Mesenchymal stem cell (in vitro differentiated cells and primary cell): ENCODE results near the gene FTSJ3.

Source experiments
- DNase-seq: peaks from one replicate; pipeline ENCODE4 v3.0.0-alpha.2; 2013
- H2AFZ ChIP-seq: one replicate; pipeline ENCODE4 v1.6.1; 2013; ENCODE audit warnings: low read depth, mild to moderate bottlenecking, control low read depth, inconsistent platforms, low read length, moderate library complexity
- H2AK5ac ChIP-seq: 2 replicates; pipeline ENCODE4 v1.6.1; 2013; ENCODE audit warnings: low read length, moderate library complexity, mild to moderate bottlenecking, inconsistent platforms; ENCODE audit not compliant: severe bottlenecking
- H2BK120ac ChIP-seq: one replicate; pipeline ENCODE4 v1.6.1; 2013; ENCODE audit warnings: low read depth, mild to moderate bottlenecking, inconsistent platforms, low read length, moderate library complexity
- H2BK12ac ChIP-seq, 2 experiments: one replicate each; pipeline ENCODE4 v1.6.1; 2013; ENCODE audit warnings: inconsistent platforms in 2 of 2, low read length in 2 of 2, mild to moderate bottlenecking in 2 of 2, moderate library complexity in 2 of 2, control low read depth in 1 of 2
- H2BK15ac ChIP-seq: one replicate; pipeline ENCODE4 v1.6.1; 2013; ENCODE audit warnings: mild to moderate bottlenecking, low read depth, inconsistent platforms; ENCODE audit not compliant: poor library complexity, severe bottlenecking
- H2BK5ac ChIP-seq: 2 replicates; pipeline ENCODE4 v1.6.1; 2013; ENCODE audit warnings: low read depth, mild to moderate bottlenecking, low read length, control low read depth, inconsistent platforms; ENCODE audit not compliant: poor library complexity, severe bottlenecking
- H3K14ac ChIP-seq, 2 experiments: one replicate each; pipeline ENCODE4 v1.6.1; 2013; ENCODE audit warnings: inconsistent platforms in 2 of 2, low read length in 2 of 2, control low read depth in 1 of 2, mild to moderate bottlenecking in 1 of 2, moderate library complexity in 1 of 2
- H3K18ac ChIP-seq, 2 experiments: one replicate each; pipeline ENCODE4 v1.6.1; 2013; ENCODE audit warnings: inconsistent platforms in 2 of 2, low read length in 2 of 2, control low read depth in 1 of 2, low read depth in 1 of 2, mild to moderate bottlenecking in 1 of 2
- H3K23ac ChIP-seq, 2 experiments: one replicate each; pipeline ENCODE4 v1.6.1; 2013; ENCODE audit warnings: inconsistent platforms in 2 of 2, low read length in 2 of 2, mild to moderate bottlenecking in 2 of 2, moderate library complexity in 2 of 2, control low read depth in 1 of 2
- H3K27ac ChIP-seq: 2 replicates; pipeline ENCODE4 v1.5.1; 2013; ENCODE audit warnings: mild to moderate bottlenecking, moderate library complexity, low read length, control low read depth, inconsistent platforms; ENCODE audit not compliant: poor library complexity, severe bottlenecking
- H3K27me3 ChIP-seq, 2 experiments: 2 replicates each; pipeline versions ENCODE4 v1.6.1 to v1.7.0; 2013; ENCODE audit warnings: low read length in 2 of 2, mild to moderate bottlenecking in 2 of 2, moderate library complexity in 2 of 2, control low read depth in 1 of 2, inconsistent platforms in 1 of 2; ENCODE audit not compliant: control insufficient read depth in 1 of 2, insufficient read depth in 1 of 2
- H3K36me3 ChIP-seq, 2 experiments: 2 replicates each; pipeline versions ENCODE4 v1.6.1 to v1.7.0; 2013; ENCODE audit warnings: low read length in 2 of 2, control low read depth in 1 of 2, inconsistent platforms in 1 of 2, low read depth in 1 of 2, mild to moderate bottlenecking in 1 of 2; ENCODE audit not compliant: insufficient read depth in 2 of 2, control insufficient read depth in 1 of 2
- H3K4ac ChIP-seq, 2 experiments: one replicate each; pipeline ENCODE4 v1.6.1; 2013; ENCODE audit warnings: inconsistent platforms in 2 of 2, low read length in 2 of 2, mild to moderate bottlenecking in 2 of 2, moderate library complexity in 2 of 2, control low read depth in 1 of 2, low read depth in 1 of 2
- H3K4me1 ChIP-seq: 2 replicates; pipeline ENCODE4 v1.6.1; 2013; ENCODE audit warnings: low read depth, low read length, control low read depth; ENCODE audit not compliant: control insufficient read depth, insufficient read depth
- H3K4me2 ChIP-seq: 2 replicates; pipeline ENCODE4 v1.6.1; 2013; ENCODE audit warnings: low read length, mild to moderate bottlenecking, inconsistent platforms; ENCODE audit not compliant: poor library complexity, severe bottlenecking
- H3K4me3 ChIP-seq, 2 experiments: 2 replicates each; pipeline versions ENCODE4 v1.5.1 to v1.7.0; 2013; ENCODE audit warnings: low read length in 2 of 2, mild to moderate bottlenecking in 2 of 2, control low read depth in 1 of 2, low read depth in 1 of 2; ENCODE audit not compliant: insufficient read depth in 1 of 2
- H3K79me1 ChIP-seq: replicated peaks from 2 replicates; pipeline ENCODE4 v1.6.1; 2013; ENCODE audit warnings: mild to moderate bottlenecking, control low read depth, low read length, inconsistent platforms; ENCODE audit not compliant: poor library complexity, severe bottlenecking
- H3K9ac ChIP-seq: 2 replicates; pipeline ENCODE4 v1.7.0; 2013; ENCODE audit warnings: mild to moderate bottlenecking, low read length, moderate library complexity
- H3K9me3 ChIP-seq: 2 replicates; pipeline ENCODE4 v1.7.0; 2013; ENCODE audit warnings: mild to moderate bottlenecking, low read length; ENCODE audit not compliant: control insufficient read depth
- H4K8ac ChIP-seq: one replicate; pipeline ENCODE4 v1.6.1; 2013; ENCODE audit warnings: inconsistent platforms, mild to moderate bottlenecking, low read length, moderate library complexity
- H4K91ac ChIP-seq: one replicate; pipeline ENCODE4 v1.6.1; 2013; ENCODE audit warnings: mild to moderate bottlenecking, low read length, inconsistent platforms
- WGBS: methylation state at CpG from one replicate; pipeline ENCODE4 v1.1.7; 2013; ENCODE audit warnings: mixed read lengths; 5-methylcytosine and 5-hydroxymethylcytosine counted together

The FTSJ3 gene

DNA sequence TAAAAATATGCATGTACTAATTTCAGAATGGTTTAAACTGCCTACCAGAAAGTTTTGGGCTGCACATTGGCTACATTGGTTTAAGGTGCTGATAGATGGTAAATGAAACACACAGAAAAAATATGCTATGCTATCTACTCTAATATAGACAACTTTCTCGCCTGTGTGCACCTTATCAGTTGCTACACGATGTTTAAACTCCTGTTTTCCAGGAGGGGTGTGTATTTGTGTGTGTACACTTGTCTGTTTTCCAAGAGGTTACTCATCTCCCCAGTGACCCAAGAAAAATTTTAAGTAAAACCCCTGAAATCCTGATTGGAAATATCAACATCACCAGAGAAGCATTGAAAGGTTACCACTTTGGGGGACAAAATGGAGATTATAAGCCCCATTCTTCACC lies 21.9 kb downstream of the FTSJ3 start:
- Histone ChIP-seq H2AK5ac (no peak overlapping the region), H3K4me3 (no peak overlapping the region), H2BK12ac (no peak overlapping the region), H4K8ac (no peak overlapping the region), H2BK120ac (no peak overlapping the region), H2BK15ac (no peak overlapping the region), H3K27ac (no peak overlapping the region), H3K9ac (peak overlapping the region; percentile 51), H3K18ac (no peak overlapping the region), H3K4me2 (no peak overlapping the region), H2BK5ac (no peak overlapping the region), H4K91ac (no peak overlapping the region), H3K14ac (no peak overlapping the region), H3K36me3 (peaks cover 39 to 99% of the 10 kb centered on the region in 2 experiments), H3K79me1 (peaks cover 21% of the 10 kb centered on the region), H3K4ac (no peak overlapping the region), H3K4me1 (no peaks in the 10 kb centered on the region), H3K27me3 (no peaks in the 10 kb centered on the region), H3K23ac (no peak overlapping the region), H3K9me3 (no peaks in the 10 kb centered on the region), H2AFZ (no peak overlapping the region)
- DNase-seq: no peak
- no CpG with 5 or more reads among the region's 2 CpGs for WGBS

DNA sequence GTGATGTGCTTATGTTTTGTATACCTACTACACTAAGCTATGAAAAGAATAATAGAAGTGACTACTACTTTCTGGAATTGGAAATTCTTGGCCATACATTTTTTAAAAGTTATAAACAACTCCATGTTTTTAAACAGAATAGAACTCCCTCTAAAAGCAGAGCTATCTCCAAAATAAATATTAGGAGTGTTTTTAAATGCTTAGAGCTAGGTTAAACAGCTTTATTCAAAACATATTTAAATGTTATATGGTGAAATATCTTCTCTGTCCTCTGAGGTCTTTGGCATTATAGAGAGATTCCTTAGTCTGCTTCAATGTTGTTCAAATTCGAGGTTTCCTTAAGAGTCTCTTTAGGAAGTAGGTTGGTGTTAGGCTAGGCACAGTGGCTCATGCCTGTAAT lies 23.1 kb downstream of the FTSJ3 start:
- H2AK5ac ChIP-seq: no peak overlapping the region
- 100% methylated on average over 1 of the region's 1 CpG for WGBS
- H2BK120ac ChIP-seq: no peak overlapping the region

DNA sequence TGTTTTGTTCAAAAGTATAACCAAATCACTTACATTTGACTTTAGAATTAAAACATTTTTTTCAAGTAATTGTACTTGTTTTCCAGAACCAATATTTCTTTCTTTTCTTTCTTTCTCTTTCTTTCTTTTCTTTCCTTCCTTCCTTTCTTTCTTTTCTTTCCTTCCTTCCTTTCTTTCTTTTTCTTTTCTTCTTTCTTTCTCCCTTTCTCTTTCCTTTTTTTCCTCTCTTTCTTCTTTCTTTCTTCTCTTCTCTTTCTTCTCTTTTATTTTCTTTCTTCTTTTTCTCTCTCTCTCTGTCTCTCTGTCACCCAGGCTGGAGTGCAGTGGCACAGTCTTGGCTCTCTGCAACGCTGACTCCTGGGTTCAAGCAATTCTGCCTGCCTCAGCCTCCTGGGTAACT lies 26.7 kb downstream of the FTSJ3 start:
- Histone ChIP-seq H3K14ac (no peak overlapping the region), H2AK5ac (no peak overlapping the region), H3K27me3 (no peaks in the 10 kb centered on the region), H2BK5ac (no peak overlapping the region), H3K36me3 (peaks cover 34 to 98% of the 10 kb centered on the region in 2 experiments), H3K9ac (no peak overlapping the region), H3K4me3 (no peak overlapping the region), H3K79me1 (peaks cover 26% of the 10 kb centered on the region), H3K4ac (no peak overlapping the region), H2AFZ (no peak overlapping the region), H4K91ac (no peak overlapping the region), H2BK15ac (no peak overlapping the region), H3K27ac (no peak overlapping the region), H3K4me1 (no peaks in the 10 kb centered on the region), H2BK120ac (no peak overlapping the region), H3K9me3 (no peaks in the 10 kb centered on the region), H2BK12ac (no peak overlapping the region), H4K8ac (no peak overlapping the region), H3K23ac (no peak overlapping the region), H3K4me2 (no peak overlapping the region), H3K18ac (no peak overlapping the region)
- WGBS: 94% methylated on average over 1 of the region's 1 CpG
- no peak for DNase-seq

More for the DNA sequence above, 23.1 kb downstream of the FTSJ3 start:
- Histone ChIP-seq H3K4me2 (no peak overlapping the region), H3K18ac (no peak overlapping the region), H2BK15ac (no peak overlapping the region), H3K27me3 (no peaks in the 10 kb centered on the region), H3K9me3 (no peaks in the 10 kb centered on the region), H3K9ac (no peak overlapping the region), H2AFZ (no peak overlapping the region), H2BK12ac (no peak overlapping the region), H4K91ac (no peak overlapping the region), H3K4me1 (no peaks in the 10 kb centered on the region), H2BK5ac (no peak overlapping the region), H3K4me3 (no peak overlapping the region), H3K4ac (no peak overlapping the region), H4K8ac (no peak overlapping the region), H3K79me1 (peaks cover 24% of the 10 kb centered on the region), H3K27ac (no peak overlapping the region), H3K14ac (no peak overlapping the region), H3K23ac (no peak overlapping the region), H3K36me3 (peaks cover 35 to 99% of the 10 kb centered on the region in 2 experiments)
- DNase-seq: no peak

DNA sequence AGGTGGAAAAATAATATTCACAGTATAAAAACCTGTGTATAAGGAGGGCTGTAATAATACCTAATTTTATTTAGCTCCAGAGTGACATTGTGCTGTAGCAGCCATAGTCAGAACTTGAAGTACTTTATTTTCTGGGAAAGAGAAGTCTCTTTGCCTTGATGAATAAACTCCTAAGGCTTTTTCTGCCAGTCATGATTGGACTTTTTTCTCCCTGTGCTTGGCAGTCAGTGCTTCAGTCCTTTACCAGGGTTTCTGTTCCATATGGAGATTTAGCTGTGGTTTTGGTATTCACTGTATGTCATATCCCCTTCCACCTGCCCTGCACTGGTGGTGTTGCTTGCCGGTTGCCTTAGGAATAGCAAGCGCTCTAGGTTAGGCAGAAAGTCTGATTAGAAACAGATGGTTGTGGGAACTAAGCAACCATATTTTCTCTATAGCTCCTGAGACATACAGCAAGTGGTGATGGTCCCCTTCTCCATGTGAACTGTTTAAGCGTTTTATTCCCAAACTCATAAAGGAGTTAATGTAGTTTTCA lies 28.8 kb downstream of the FTSJ3 start:
- H3K4me2 ChIP-seq: no peak overlapping the region
- H3K27ac ChIP-seq: no peak overlapping the region
- H3K23ac ChIP-seq: no peak overlapping the region
- H2BK12ac ChIP-seq: no peak overlapping the region
- no peak for DNase-seq
- H3K27me3 ChIP-seq: no peaks in the 10 kb centered on the region
- H4K8ac ChIP-seq: no peak overlapping the region
- WGBS: 100% methylated on average over 2 of the region's 3 CpGs
- H2AK5ac ChIP-seq: no peak overlapping the region
- H3K4ac ChIP-seq: no peak overlapping the region
- H4K91ac ChIP-seq: no peak overlapping the region
- H3K18ac ChIP-seq: no peak overlapping the region
- H2BK120ac ChIP-seq: no peak overlapping the region
- no peak overlapping the region for H3K9ac ChIP-seq
- H3K79me1 ChIP-seq: peaks cover 31% of the 10 kb centered on the region
- H3K36me3 ChIP-seq: peaks cover 39 to 97% of the 10 kb centered on the region in 2 experiments
- no peak overlapping the region for H2AFZ ChIP-seq
- no peak overlapping the region for H3K14ac ChIP-seq
- no peaks in the 10 kb centered on the region for H3K4me1 ChIP-seq
- no peak overlapping the region for H2BK5ac ChIP-seq
- H3K9me3 ChIP-seq: no peaks in the 10 kb centered on the region
- no peak overlapping the region for H3K4me3 ChIP-seq
- H2BK15ac ChIP-seq: no peak overlapping the region
